CD4-positive, alpha-beta T cell treated with Interleukin-6 for 4 hours (primary cell): ENCODE results near the gene AHCY.
"Not testable (repeated sequence)": the region's sequence is repeated elsewhere in the genome, so short reads cannot be mapped to it uniquely, and the experiment has no call there.

ENCODE experiments used
- DNase-seq: peaks from one replicate; pipeline ENCODE4 v3.0.0-alpha.2; 2020; ENCODE audit warnings: mixed read lengths

AHCY gene

DNA sequence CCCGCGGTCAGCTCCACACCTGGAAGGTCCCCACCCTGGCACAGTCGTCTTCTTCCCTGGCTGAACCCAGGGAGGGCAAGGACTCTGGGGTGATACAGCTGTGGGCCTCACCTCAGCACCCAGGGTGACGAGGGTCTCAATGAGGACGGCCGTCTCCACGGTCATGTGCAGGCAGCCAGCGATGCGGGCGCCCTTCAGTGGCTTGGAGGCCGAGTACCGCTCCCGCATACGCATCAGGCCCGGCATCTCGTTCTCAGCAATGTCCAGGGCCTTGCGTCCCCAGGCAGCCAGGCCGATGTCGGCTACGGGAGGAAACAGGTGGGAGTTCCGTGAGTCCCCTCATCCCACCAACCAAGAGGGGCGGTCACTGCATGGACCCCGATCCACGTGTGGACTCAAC, 7.9 kb downstream of the AHCY start:
- DNase-seq, result no peak

DNA sequence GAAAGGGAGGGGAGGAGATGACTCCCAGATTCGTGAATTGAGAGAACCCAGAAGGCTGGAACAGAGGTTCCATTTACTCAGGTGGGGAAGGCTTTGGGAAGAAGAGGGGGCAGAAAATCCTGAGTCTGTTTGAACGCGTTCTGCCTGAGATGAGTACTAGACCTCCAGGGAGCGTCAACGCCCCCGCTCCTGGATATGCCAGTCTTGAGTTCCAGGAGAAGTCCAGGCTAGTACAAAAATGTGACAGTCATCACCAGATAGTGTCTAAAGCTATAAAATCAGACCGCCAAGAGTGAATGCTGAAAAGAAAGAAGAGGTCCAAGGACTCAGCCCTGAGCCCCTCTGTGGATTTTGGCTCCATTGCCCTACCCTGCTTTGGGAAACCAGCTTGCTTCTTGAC, 8.6 kb downstream of the AHCY start:
- DNase-seq, result no peak

DNA sequence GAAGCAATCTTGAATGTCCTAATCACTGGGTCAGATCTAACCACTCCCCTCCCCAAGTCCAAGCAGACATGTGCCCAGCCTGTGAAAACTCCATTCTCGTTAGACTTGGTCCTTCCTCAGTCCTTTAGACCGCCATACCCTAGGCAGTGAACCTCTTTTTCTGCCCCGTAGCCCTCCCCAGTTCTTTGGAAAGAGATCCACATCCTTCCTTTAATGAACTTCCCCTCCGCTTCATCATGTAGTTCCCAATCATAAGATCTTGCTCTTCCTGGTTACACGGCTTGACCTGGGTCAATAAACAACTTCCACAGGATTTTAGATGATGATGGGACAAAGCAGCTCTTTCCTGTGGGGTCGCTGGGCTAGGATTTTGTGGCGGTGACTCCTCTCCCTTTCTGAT, 9.6 kb downstream of the AHCY start:
- no peak for DNase-seq

DNA sequence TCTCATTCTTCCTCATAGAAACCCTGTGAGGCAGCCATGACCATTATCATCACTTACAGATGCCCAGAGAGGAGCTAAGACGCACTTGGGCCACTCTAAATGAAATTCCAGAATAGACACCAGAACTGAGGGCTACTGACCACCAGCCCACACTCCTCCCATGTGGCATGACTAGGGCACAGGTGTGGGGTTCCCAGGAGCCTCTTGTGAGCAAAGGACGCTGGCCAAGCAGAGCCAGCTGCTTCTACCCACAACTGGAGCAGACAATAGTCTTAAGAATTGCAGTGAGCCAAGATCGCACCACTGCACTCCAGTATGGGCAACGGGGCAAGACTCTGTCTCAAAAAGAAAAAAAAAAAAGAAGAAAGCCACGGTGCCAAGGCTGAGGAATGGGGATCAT, 10.0 kb downstream of the AHCY start:
- no peak for DNase-seq

DNA sequence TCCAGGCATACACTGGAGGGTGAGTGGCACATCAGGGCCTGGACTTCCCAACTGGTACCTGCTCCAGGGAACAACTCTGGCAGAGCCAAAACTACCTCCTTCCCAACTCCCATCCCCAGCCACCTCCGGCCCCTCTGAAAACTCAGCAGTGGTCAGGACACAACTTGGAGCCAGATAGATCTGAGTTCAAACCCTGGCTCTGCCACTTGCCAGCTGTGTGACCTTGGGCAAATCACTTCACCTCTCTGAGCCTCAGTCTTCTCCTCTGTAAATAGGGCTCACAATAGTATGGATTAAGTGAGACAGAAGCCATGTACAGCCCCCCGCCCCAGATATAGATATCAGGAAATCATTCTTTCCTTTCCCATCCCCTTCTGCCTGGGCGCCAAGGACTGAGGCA, 10.7 kb downstream of the AHCY start:
- DNase-seq, result no peak

DNA sequence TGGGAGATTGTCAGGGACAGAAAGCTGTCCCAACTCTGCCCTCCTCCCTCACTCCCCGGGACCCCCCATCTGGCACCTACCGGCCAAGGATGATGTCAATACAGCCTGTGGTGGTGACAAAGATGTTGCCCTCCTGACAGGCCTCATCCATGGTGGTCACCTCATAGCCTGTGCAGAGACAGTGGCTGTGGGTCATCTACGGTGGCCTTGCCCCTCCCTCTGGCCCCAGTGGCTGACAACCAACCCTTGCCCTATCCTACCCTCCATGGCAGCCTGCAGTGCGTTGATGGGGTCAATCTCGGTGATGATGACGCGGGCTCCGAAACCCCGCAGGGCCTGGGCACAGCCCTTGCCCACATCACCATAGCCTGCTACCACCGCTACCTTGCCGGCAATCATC, 12.7 kb downstream of the AHCY start:
- DNase-seq, result no peak

DNA sequence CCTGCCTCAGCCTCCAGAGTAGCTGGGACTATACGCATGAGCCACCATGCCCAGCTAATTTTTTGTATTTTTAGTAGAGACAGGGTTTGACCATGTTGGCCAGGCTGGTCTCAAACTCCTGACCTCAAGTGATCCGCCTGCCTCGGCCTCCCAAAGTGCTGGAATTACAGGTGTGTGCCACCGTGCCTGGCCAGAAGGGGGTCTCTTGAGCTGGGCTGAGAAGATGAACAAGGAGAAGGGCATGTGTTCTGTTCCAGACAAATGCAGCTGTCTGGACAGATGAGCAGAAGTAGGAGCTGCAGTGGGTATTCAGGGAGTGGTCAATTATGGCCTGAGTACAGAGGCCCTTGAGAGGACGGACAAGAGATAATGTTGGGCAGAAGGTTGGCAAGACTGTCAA, 15.7 kb downstream of the AHCY start:
- not testable (repeated sequence) for DNase-seq

DNA sequence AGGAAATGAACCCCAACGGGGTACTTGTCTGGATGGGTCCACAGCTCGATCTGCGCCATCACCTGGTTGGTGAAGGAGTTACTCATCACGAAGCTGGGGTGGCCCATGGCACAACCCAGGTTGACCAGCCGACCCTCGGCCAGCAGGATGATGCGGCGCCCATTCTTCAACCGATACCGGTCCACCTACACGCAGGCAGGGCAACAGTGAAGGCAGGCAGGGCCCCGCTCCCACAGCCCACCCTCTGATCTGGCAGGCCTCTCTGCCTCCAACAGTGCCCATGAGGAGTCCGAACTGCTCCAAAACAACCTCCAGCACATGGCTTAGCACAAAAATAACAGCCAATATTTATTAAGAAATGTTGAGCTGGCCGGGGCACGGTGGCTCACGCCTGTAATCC, 17.7 kb downstream of the AHCY start:
- DNase-seq, result no peak

DNA sequence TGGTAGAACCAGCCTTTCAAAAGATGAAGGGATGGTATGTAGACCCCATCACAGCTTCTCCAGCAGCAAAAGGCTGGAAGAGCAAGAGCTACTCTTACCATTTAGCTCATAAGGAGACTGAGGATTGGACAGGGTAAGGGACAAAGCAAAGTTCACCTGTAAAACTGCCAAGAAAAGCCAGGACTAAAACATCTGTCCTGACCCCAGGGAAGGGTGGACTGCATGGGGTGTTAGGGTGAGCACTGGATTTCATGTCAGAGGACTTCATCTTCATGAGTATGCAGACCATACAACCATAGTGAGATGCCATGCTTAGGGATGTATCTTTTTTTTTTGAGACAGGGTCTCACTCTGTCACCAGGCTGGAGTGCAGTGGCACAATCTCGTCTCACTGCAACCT, 19.3 kb downstream of the AHCY start:
- no peak for DNase-seq

DNA sequence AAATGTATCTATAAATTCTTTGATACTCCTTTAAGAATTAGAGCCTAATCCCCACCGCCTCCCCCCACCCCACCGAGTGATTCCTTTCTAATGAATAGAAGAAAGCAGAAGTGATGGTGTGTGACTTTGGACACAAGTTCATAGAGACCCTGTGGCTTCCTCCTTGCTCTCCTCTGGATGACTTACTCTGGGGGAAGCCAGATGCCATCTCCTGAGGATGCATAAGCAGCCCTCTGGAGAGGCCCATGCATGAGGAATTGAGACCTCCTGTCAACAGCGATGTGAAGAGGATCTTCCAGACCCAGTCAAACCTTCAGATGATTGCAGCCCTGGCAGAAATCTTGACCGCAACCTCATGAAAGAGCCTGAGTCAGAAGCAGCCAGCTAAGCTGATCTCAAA, 21.1 kb downstream of the AHCY start:
- no peak for DNase-seq

DNA sequence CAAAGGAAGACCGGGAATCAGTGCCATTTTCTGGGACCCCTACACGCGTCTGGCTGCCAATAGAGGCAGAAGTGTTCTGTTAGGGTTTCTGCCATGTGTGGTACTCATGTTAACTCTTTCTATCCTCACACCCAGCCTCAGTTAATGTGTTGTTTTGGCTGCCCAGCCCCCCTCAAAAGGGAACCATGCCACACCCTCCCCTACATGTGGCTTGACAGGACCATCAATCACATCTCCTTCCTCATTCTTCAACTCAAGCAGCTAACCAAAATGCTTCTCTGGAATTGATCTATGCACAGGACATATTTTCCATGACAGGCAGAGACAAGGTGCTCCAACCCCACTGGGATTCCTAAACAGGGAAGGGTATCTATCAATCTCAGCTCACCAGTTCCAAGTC, 22.0 kb downstream of the AHCY start:
- DNase-seq, result no peak

DNA sequence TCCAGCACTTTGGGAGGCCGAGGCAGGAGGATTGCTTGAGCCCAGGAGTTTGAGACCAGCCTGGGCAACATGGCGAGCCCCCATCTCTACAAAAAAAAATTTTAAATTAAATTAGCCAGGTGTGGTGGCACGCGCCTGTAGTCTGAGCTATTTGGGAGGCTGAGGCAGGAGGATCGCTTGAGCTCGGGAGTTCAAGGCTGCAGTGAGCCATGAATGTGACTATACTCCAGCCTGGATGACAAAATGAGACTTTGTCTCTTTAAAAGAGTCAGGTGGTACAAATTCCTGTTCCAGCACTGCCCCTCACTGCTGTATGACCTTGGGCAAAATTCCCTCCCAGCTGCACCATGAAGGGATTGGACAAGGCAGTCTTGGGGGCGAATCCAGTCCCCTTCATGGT, 28.5 kb downstream of the AHCY start:
- DNase-seq, result no peak

DNA sequence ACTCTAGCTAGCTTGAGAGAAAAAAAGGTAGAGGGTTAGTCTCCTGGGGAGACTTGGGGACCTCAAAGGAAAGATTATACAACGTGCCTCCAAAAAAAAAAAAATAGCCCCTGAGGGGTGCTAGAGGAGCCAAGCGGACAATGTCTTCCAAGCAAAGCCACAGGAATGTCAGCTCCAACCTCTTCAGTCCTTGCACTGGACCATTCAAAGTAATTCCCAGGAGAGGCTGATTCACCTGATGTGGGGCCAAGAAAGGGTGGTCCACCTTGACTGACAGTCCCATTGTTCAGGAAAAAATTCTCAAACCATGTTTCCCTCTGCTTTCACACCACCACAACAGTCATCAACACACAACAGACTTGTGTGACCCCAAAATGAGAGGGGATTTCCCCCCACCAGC, 31.2 kb downstream of the AHCY start:
- no peak for DNase-seq

DNA sequence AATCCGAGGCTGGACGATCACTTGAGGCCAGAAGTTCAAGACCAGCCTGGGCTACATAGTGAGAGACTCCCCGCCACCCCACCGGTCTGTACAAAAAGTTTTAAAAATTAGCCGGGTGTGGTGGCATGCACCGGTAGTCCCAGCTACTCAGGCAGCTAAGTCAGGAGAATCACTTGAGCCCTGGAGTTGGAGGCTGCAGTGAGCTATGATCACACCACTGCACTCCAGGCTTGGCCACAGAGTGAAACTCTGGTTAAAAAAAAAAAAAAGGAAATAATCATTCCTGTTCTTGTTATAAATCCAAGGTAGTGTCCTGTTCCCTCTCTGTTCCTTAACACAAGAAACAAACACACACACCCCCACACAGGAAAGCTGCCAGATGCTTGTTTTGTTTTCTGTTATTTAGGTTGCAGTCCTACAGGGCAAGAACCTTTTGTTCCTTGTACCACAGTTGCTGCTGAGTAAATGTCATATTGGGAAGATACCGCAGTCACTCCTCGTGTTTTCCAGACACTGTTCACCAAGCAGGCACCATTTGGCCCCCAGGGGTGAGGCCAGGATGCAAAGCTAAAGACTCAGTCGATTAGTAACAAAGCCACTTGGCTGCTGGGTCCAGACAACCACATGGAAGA, 33.0 kb downstream of the AHCY start:
- no peak for DNase-seq

DNA sequence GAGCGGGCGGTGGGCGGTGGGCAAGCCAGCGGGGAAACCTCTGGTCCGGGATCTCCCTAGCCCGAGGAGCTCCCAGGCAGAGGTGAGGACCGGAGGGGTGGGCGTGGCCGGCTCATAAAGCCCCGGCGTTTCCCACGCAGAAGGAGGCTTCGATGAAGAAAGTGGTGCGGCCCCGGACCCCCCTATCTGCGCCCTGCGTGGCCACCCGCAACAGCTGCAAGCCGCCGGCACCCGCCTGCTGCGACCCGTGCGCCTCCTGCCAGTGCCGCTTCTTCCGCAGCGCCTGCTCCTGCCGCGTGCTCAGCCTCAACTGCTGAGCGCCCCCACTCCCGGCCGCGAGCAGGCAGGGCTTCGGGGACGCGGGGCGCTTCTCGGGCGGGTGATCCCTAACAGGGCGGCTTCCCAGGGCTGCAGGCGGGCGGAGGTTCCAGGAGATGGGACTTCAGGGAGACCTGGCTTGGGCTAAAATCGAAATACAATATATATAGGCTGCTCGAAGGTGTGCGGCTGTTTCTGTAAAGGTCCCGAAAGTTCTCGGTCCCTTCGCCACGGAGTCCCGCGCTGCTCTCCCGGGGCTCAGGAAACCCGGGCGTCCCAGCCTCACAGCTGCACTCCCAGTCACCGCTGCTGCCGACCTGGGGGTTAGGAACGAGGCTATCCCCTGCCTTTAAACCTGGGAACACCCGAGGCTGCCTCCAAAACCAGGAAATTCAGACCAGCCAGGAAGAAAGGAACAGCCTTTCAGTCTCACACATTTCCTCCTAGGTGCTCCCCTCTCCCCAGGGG, 34.1 kb downstream of the AHCY start:
- peak; percentile 52 for DNase-seq

DNA sequence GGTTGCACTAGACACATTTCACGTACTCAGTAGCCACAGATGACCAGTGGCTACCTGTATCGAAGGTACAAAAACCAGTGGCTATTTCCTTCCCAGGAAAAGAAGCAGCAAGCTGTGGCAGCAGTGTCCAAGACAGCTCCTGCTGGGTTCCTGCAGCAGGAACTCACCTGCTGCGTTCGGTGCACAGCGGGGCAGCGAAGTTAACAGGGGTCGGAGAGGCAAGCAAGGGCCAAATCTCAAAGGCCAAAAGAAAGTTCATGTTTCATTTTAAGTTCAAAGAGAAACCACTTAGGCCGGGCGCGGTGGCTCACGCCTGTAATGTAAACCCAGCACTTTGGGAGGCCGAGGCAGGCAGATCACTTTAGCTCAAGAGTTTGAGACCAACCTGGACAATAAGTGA, 35.0 kb downstream of the AHCY start:
- no peak for DNase-seq

DNA sequence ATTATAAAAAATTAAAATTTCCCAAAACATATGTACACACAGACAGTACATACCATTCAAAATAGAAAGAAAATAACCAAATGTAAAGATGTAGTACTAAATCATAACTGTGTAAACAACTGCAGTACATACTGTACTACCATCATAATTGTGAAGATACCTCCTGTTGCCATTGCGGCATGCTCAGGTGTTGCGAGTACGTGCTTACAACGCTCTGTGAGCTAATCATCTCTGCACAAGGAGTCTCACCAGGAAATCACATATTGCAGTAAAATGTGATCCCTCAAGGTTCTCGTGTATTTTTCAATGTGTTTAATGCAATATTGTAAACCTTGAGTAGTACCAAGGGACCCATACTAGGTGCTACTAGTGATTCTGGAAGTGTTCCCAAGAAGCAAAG, 39.0 kb downstream of the AHCY start:
- DNase-seq, result no peak

DNA sequence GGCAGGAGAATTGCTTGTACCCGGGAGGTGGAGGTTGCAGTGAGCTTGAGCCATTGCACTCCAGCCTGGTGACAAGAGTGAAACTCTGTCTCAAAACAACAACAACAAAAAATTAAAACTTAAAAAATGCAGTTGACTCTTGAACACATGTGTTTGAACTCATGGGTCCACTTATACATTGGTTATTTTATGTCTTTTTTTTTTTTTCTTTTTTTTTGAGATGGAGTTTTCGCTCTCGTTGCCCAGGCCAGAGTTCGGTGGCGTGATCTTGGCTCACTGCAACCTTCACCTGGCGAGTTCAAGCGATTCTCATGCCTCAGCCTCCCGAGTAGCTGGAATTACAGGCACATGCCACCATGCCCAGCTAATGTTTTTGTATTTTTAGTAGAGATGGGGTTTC, 39.7 kb downstream of the AHCY start:
- DNase-seq, result not testable (repeated sequence)

DNA sequence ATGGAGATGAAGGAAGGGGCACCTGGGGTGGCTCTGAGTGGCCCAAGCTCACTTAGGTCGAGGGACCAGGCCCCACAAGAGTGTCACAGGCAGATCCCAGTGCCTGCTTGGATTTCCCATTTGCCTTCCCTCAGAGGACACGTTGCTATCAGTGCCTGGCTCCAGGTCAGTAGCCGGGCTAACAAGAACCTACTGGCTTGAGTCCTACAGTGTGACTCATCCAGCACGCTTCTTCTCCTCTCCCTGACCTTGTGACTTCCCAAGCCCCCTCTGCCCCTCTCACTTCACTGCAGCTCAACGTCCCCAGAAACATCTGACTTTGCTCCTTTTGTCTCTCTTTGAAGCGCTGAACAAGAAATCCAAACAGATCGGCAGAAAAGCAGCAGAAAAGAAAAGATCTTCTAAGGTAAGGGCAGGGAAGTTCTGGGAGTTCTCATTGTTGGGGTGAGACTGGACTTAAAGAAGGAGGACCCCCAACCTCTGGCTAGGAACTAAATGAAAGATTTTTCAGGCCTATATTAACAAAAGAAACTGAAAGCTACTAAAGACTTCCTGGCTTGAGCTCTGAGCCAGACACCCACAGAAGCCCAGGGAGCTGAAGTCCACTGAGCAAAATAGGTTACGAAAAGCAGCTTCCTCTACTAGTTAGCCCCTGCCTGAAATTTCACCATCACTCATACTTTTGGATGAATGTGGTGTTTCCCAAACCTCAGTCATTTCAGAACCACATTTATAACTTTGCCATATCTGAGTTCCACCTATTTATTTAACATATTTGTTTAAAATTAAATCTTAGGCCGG, 40.5 kb downstream of the AHCY start:
- DNase-seq, result no peak

DNA sequence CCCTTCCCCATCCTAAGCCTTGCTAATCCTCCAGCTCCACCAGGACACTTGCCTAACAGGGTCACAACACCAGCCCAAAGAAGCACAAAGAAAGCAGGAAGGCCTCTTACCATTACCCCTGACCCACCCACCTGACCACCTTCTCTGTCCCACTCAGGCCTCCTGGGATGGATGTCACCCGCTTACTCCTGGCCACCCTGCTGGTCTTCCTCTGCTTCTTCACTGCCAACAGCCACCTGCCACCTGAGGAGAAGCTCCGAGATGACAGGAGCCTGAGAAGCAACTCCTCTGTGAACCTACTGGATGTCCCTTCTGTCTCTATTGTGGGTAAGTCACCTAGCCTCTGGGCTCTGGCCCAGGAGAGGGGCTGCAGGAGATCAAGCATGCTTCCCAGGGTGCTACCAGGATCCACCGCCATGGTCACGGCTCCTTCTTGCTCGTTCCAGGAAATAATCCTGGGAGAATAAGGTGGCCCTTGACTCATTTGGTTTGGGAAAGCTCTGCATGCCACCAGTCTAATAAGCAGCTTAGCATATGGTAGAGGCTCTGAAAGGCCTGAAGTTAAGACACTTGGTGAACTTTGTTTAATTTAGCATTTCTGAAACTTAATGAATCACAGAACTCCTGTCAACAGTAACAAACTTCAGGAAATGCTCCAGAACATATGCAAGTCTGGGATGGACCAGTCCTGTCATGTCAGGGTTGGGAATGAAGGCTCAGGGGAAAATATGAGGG, 42.8 kb downstream of the AHCY start:
- DNase-seq, result no peak

DNA sequence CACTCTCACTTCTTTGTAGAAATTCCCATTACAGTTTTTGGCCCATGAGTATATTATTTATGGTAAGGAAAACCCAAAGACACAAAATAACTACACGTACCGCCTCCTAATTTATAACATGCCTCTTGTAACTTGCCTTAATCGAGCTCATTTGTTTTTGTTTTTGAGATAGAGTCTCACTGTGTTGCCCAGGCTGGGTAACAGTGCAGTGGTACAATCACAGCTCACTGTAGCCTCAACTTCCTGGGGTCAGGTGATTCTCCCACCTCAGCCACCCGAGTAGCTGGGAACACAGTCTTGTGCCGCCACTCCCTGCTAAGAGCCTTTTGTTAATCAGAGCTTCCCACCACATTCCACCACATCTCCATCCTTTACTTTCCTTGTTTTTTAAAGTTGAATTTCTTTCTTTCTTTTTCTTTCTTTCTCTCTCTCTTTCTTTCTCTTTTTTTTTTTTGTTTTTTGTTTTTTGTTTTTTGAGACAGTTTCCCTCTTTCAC, 46.5 kb downstream of the AHCY start:
- no peak for DNase-seq

DNA sequence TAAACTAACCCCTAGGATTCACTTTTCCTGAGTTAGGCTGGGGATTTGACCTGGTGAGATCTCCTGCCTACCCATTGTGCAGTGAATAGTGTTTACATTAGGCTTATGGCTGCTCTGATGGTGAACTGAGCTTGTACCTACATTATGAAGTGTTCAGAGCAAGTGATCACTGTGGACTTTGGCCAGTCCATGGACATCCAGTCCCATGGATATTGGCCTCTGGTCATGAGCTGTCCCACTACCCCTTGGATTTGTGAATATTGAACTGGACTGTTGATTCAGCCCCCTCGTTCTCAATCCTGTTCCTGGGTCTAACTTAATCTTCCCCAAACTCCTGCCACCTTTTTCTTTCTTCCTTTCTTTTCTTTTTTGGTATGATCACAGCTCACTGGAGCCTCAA, 48.2 kb downstream of the AHCY start:
- no peak for DNase-seq

DNA sequence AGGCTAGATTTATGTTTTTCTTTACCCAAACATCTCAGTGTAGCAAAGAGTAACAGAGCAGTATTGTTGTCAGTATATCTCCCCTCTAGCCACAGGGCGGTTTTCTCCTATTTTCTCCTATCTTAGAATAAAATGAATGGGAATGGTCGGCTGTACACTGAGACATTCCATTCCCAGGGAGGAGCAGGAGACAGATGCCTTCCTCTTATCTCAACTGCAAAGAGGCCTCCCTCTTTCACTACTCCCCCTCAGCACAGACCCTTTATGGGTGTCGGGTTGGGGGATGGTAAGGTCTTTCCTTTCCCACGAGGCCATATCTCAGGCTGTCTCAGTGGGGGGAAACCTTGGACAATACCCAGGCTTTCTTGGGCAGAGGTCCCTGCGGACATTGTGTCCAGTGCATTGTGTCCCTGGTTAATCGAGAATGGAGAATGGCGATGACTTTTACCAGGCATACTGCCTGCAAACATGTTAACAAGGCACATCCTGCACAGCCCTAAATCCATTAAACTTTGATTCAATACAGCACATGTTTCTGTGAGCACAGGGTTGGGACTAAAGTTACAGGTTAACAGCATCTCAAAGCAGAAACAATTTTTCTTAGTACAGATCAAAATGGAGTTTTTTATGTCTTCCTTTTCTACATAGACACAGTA, 50.6 kb downstream of the AHCY start:
- not testable (repeated sequence) for DNase-seq
